Fibroblast of pulmonary artery (primary cell): ENCODE data around the gene CACNA2D3.

Source experiments
- DNase-seq: peaks from one replicate; pipeline ENCODE4 v3.0.0-alpha.2; 2010; ENCODE audit warnings: low read depth
- H3K4me3 ChIP-seq: replicated peaks from 2 replicates; pipeline ENCODE4 v1.5.1; 2011; ENCODE audit warnings: low read depth, mild to moderate bottlenecking, control low read depth, low read length, moderate library complexity
- TF ChIP-seq, protein P1 (sequence below): IDR thresholded peaks from 2 replicates; pipeline ENCODE4 v1.5.1; 2011; ENCODE audit warnings: mild to moderate bottlenecking, control low read depth, low read length, inconsistent platforms; ENCODE audit errors: missing control alignments

The CACNA2D3 gene

DNA sequence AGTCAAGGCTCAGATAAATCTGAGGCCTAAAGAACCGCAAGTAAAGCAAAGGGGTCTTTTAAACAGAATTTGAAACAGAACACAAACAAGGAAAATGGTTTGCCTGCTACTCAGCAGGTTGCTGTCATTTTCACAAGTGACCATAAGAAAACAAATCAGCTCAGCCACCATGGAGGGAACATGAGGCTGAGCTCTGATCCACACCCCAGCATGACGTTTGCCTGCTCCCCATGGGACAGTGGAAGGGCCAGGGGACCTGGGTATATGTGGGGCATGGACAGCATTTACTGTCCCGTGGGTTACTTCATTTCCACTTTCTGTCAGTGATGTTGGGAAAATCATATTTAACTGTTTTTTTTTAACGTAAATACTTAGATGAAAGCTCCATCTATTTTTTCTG is 434.3 kb downstream of the CACNA2D3 start:
- DNase-seq: no peak
- no peak overlapping the region for H3K4me3 ChIP-seq
- TF ChIP-seq, protein P1, sequence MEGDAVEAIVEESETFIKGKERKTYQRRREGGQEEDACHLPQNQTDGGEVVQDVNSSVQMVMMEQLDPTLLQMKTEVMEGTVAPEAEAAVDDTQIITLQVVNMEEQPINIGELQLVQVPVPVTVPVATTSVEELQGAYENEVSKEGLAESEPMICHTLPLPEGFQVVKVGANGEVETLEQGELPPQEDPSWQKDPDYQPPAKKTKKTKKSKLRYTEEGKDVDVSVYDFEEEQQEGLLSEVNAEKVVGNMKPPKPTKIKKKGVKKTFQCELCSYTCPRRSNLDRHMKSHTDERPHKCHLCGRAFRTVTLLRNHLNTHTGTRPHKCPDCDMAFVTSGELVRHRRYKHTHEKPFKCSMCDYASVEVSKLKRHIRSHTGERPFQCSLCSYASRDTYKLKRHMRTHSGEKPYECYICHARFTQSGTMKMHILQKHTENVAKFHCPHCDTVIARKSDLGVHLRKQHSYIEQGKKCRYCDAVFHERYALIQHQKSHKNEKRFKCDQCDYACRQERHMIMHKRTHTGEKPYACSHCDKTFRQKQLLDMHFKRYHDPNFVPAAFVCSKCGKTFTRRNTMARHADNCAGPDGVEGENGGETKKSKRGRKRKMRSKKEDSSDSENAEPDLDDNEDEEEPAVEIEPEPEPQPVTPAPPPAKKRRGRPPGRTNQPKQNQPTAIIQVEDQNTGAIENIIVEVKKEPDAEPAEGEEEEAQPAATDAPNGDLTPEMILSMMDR: no peak

DNA sequence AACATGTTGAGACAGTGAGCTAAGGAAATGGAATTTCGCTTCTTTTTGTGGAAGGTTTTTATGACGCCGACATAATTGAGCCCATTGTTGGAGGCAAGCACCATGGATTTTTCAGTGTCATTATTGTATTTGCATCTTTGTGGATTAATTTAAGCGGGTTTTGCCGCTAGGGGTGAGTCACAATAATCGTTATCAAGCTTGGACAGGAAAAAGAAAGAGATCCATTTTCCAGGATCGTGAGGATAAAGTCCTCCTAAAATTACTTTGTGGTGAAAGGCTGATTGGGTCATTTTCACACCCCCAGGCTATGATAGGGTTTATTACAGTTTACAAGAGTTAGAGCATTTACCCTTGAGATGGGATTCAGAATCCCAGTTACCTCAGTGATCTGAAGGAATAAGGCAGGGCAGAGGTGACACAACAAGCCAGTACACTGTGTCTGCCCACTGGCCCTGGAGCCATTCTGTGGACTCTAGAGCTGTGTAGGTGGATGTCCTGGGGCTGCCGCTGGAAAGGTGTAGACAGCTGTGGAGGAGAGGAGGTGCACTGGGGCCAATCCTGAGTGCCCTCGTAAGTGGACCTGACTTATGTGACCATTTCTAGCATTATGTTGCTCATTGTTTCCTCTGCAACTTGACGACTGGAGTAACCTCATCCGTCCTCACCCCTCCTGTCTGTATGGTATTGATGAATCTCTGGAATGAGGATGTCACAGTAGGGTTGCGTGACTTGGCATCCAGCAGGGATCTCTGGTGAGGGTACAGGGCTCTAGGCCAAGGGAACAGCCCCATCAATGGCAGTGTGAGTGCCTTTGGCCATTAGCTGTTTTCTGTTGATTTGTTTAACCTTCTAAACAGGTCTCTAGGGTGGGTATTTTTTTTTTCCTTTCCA is 435.4 kb downstream of the CACNA2D3 start:
- TF ChIP-seq, protein P1: no peak
- no peak for DNase-seq
- H3K4me3 ChIP-seq: no peak overlapping the region

DNA sequence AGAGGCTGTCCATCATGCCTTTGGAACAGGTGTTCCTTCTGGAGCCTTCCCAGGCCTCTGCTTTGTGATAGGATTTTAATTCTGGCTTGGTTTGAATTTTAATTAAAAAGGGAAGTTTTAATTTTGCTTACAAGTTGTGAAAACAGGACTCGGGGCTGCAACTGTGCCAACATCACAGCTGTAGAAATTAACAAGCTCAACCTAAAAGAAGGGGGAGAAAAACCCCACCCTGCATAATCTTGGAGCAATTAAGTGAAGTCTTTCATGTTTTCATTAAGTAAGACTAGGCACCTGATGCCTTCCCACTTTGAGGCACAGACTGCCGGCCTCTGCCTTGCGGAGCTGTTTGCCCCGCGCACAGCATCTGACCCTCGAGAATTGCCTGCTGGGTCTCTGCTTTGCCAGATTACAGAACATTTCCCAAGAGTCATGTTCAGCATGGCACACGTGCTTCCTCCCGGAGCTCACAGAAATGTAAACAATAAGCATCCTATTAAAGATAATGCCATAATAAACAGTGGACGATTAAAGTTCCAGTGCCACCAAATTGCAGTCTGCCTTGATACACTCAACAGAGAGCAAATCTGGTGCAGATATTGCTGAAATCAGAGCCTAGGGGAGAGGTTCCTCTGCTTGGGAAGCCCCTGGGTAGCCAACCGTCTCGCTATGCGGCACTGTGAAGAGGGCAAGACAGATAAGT is 441.3 kb downstream of the CACNA2D3 start:
- TF ChIP-seq, protein P1: no peak

DNA sequence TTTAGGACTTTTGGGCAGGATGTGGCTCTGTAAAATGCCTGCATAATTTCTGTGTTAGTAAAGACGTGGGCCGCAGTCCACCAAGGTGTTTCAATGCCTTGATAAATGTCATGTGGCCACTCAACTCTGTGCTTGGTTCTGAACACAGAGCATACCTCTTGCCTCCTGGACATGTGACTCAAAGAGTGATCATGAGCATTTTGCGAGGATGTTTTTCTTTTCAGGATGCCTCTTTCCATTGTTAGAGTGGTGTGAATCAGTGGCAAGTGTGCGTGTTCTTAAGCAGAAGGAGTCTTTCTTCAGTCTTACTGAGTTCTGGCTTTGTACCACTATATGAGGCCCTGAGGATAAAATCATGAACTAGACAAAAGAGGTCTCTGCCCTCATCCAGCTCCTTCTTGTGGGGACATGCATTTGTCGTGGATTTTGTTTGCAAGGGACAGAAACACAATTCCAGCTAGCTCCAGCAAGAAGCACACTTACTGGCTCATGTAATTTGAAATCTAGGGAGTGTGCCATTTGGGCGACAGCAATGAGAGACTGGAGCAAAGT is 442.1 kb downstream of the CACNA2D3 start:
- no peak for DNase-seq
- no peak overlapping the region for H3K4me3 ChIP-seq
- TF ChIP-seq, protein P1: no peak

More for the DNA sequence above, 441.3 kb downstream of the CACNA2D3 start:
- H3K4me3 ChIP-seq: no peak overlapping the region
- DNase-seq: no peak

DNA sequence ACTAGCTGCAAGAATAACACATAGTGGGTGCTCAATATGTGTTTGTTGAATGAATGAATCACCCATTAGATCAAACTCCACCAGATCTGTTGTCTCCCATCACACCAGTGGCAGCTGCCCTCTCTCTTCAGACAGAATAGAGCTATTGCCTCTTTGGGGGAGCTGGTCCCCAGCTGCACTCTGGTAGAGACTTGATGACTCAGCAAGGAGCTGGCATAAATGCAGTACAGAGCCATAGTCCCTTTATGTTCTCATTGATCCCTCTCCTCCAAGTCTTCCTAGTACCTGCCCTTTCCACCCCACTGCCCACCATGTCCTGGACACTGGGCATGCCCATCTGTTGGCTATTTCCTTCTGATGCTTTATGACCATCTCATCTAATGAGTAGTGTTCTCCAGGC is 443.6 kb downstream of the CACNA2D3 start:
- no peak overlapping the region for H3K4me3 ChIP-seq
- DNase-seq: no peak
- TF ChIP-seq, protein P1: no peak

DNA sequence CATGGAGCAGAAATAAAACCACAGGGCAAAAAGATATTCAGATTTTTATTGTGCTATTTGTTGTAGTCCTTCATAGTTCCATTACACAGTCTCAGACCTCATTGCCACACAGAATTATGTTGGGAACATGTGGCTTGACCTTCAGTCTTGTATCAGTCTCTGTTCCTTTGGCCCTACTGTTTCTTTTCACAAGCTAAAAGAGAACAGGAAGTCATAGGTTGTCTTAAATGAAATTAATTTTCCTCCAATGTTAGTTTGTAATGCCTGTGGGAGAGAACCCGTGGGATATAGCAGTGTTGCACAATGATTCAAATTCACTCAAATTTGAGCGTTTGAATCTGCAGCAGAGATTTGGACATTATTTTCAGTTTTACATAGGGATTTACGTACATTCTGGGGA is 445.6 kb downstream of the CACNA2D3 start:
- H3K4me3 ChIP-seq: no peak overlapping the region
- no peak for DNase-seq
- TF ChIP-seq, protein P1: no peak
